Upper lobe of left lung (tissue), 4 donors: ENCODE results near the gene TEN1.

Source experiments
- CTCF ChIP-seq, 6 experiments: fragments of 450-650 bp in 4 of 6; fragments of 200-600 bp in 2 of 6; sonication (generic) in 2 of 6; IDR thresholded peaks; one replicate each; pipeline ENCODE4 v1.5.1; 2016 to 2019; ENCODE audit warnings: antibody characterized with exemption in 6 of 6
- POLR2A ChIP-seq, 4 donors: fragments of 450-650 bp; IDR thresholded peaks; one replicate each; pipeline ENCODE4 v1.5.1; 2016 to 2017; ENCODE audit warnings: antibody characterized with exemption in 4 of 4, mild to moderate bottlenecking in 2 of 4

- TF ChIP-seq CTCF (IDR thresholded peaks at IDR 0.05), result no peak
- no peak for TF ChIP-seq POLR2A (IDR thresholded peaks at IDR 0.05)
Observed at GRCh38 chr17:75941442-75941819, 37.6 kb upstream of the TEN1 start.
